HCT116 (cell line): Measurements from ENCODE around the gene GRIA1.

Experiments used
- POLR2A ChIP-seq: IDR thresholded peaks from 2 replicates; pipeline ENCODE4 v1.7.0; 2011; ENCODE audit warnings: borderline replicate concordance; ENCODE audit not compliant: insufficient read depth, insufficient read length; ENCODE audit errors: extremely low read depth
- TF ChIP-seq, protein P1 (sequence below), 3 experiments: fragments of 200-600 bp in 1 of 3; sonication (generic) in 1 of 3; IDR thresholded peaks in 2 of 3; conservative IDR thresholded peaks in 1 of 3; 2 replicates each; pipeline ENCODE4 v1.5.1; 2012 to 2017; ENCODE audit warnings: low read depth in 2 of 3, low read length in 2 of 3, antibody characterized with exemption in 1 of 3, borderline replicate concordance in 1 of 3, control low read depth in 1 of 3, mild to moderate bottlenecking in 1 of 3, mixed read lengths in 1 of 3, mixed run types in 1 of 3, moderate library complexity in 1 of 3; ENCODE audit not compliant: insufficient read depth in 1 of 3

DNA sequence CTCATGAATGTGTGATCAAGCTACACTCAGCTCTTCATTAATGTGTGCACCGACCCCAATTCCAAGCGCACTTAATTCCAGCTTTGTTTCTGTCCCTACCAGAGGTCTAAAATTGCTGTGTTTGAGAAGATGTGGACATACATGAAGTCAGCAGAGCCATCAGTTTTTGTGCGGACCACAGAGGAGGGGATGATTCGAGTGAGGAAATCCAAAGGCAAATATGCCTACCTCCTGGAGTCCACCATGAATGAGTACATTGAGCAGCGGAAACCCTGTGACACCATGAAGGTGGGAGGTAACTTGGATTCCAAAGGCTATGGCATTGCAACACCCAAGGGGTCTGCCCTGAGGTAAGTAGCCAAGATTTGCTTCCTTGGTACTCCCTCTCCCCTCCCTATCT, 279.6 kb downstream of the GRIA1 start:
- TF ChIP-seq POLR2A: no peak
- TF ChIP-seq, protein P1, sequence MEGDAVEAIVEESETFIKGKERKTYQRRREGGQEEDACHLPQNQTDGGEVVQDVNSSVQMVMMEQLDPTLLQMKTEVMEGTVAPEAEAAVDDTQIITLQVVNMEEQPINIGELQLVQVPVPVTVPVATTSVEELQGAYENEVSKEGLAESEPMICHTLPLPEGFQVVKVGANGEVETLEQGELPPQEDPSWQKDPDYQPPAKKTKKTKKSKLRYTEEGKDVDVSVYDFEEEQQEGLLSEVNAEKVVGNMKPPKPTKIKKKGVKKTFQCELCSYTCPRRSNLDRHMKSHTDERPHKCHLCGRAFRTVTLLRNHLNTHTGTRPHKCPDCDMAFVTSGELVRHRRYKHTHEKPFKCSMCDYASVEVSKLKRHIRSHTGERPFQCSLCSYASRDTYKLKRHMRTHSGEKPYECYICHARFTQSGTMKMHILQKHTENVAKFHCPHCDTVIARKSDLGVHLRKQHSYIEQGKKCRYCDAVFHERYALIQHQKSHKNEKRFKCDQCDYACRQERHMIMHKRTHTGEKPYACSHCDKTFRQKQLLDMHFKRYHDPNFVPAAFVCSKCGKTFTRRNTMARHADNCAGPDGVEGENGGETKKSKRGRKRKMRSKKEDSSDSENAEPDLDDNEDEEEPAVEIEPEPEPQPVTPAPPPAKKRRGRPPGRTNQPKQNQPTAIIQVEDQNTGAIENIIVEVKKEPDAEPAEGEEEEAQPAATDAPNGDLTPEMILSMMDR (IDR thresholded peaks at IDR 0.05 in 2 of 3, conservative IDR thresholded peaks at IDR 0.05 in 1 of 3; ENCODE audit: borderline replicate concordance in 1 of 3, insufficient read depth in 1 of 3, low read depth in 2 of 3, low read length in 2 of 3): no peak
